ENCODE data around the gene NAA16. TPM values are rescaled to one million over a fixed set of nuclear protein-coding genes. Genes with fewer than 3 reads are reported as not detected.

The NAA16 gene
- total RNA-seq, 1 experiment from 2014 or later: 27.0 TPM

- BruUV-seq (replicated peaks): no TSS peak
These were observed 28.9 kb upstream of the NAA16 start for GRCh38 chr13:41282129-41282571.

GRCh38 chr13:41284512-41285288, 26.4 kb upstream of the NAA16 start:
- Mint-ChIP-seq H3K27me3 (ENCODE audit: unreplicated experiment) (no peaks in the 10 kb centered on the region), H3K9me3 (ENCODE audit: low read depth, unreplicated experiment) (no peaks in the 10 kb centered on the region), H3K27ac (ENCODE audit: unreplicated experiment) (peak overlapping the region; percentile 68), H3K4me1 (ENCODE audit: low read depth, unreplicated experiment) (peaks cover 11% of the 10 kb centered on the region), H3K36me3 (ENCODE audit: insufficient read depth, unreplicated experiment) (peaks cover 9% of the 10 kb centered on the region), H3K4me3 (ENCODE audit: low read depth, unreplicated experiment) (no peak overlapping the region)
- DNase-seq: peak; percentile 63
- intact Hi-C loops (cut with micrococcal nuclease; ENCODE audit: unreplicated experiment): no loop called here
- CTCF ChIA-PET: interaction anchor here (0.5 to 0.7 kb wide), 2 partner anchors 338 to 501 kb away, joined by 3 read pairs; no protein-coding TSS in a partner anchor
- BruUV-seq (replicated peaks): no TSS peak
- no peak for TF ChIP-seq CTCF (IDR thresholded peaks at IDR 0.05; ENCODE audit: unreplicated experiment)

More at GRCh38 chr13:41282129-41282571, 28.9 kb upstream of the NAA16 start:
- CTCF ChIA-PET: interaction anchor here (0.6 kb wide), 1 partner anchor 290 kb away, joined by 5 read pairs; no protein-coding TSS in a partner anchor
- Mint-ChIP-seq H3K9me3 (ENCODE audit: low read depth, unreplicated experiment) (no peaks in the 10 kb centered on the region), H3K27ac (ENCODE audit: unreplicated experiment) (no peak overlapping the region), H3K27me3 (ENCODE audit: unreplicated experiment) (no peaks in the 10 kb centered on the region), H3K4me3 (ENCODE audit: low read depth, unreplicated experiment) (no peak overlapping the region), H3K36me3 (ENCODE audit: insufficient read depth, unreplicated experiment) (peaks cover 9% of the 10 kb centered on the region), H3K4me1 (ENCODE audit: low read depth, unreplicated experiment) (peaks cover 11% of the 10 kb centered on the region)
- intact Hi-C loops (cut with micrococcal nuclease; ENCODE audit: unreplicated experiment): no loop called here
- DNase-seq: no peak
- no peak for TF ChIP-seq CTCF (IDR thresholded peaks at IDR 0.05; ENCODE audit: unreplicated experiment)

GRCh38 chr13:41286370-41286769, 24.7 kb upstream of the NAA16 start:
- Mint-ChIP-seq H3K9me3 (ENCODE audit: low read depth, unreplicated experiment) (no peaks in the 10 kb centered on the region), H3K27me3 (ENCODE audit: unreplicated experiment) (no peaks in the 10 kb centered on the region), H3K4me1 (ENCODE audit: low read depth, unreplicated experiment) (peaks cover 11% of the 10 kb centered on the region), H3K4me3 (ENCODE audit: low read depth, unreplicated experiment) (no peak overlapping the region), H3K27ac (ENCODE audit: unreplicated experiment) (no peak overlapping the region), H3K36me3 (ENCODE audit: insufficient read depth, unreplicated experiment) (peaks cover 9% of the 10 kb centered on the region)
- BruUV-seq (replicated peaks): no TSS peak
- CTCF ChIA-PET: no interaction called here
- DNase-seq: no peak
- TF ChIP-seq CTCF (IDR thresholded peaks at IDR 0.05; ENCODE audit: unreplicated experiment): no peak
- intact Hi-C loops (cut with micrococcal nuclease; ENCODE audit: unreplicated experiment): no loop called here

- intact Hi-C loops (cut with micrococcal nuclease; ENCODE audit: unreplicated experiment): no loop called here
These were observed 21.6 kb upstream of the NAA16 start for GRCh38 chr13:41289463-41289881.

More at GRCh38 chr13:41289463-41289881, 21.6 kb upstream of the NAA16 start:
- no peak for TF ChIP-seq CTCF (IDR thresholded peaks at IDR 0.05; ENCODE audit: unreplicated experiment)
- BruUV-seq (replicated peaks): no TSS peak
- Mint-ChIP-seq H3K9me3 (ENCODE audit: low read depth, unreplicated experiment) (no peaks in the 10 kb centered on the region), H3K4me1 (ENCODE audit: low read depth, unreplicated experiment) (peaks cover 11% of the 10 kb centered on the region), H3K27ac (ENCODE audit: unreplicated experiment) (no peak overlapping the region), H3K36me3 (ENCODE audit: insufficient read depth, unreplicated experiment) (peaks cover 8% of the 10 kb centered on the region), H3K4me3 (ENCODE audit: low read depth, unreplicated experiment) (no peak overlapping the region), H3K27me3 (ENCODE audit: unreplicated experiment) (no peaks in the 10 kb centered on the region)
- DNase-seq: no peak
- CTCF ChIA-PET: no interaction called here

All from Calu3 (cell line).